Middle frontal gyrus (tissue), 1 donor: ENCODE results near the gene LTBP2.

Source experiments
- DNase-seq: peaks from one replicate; pipeline ENCODE4 v3.0.0-alpha.2; 2015; ENCODE audit warnings: low spot score; ENCODE audit errors: extremely low spot score

LTBP2 gene

GRCh38 chr14:74531006-74531405 lies 81.0 kb downstream of the LTBP2 start:
- no peak for DNase-seq

- no peak for DNase-seq
Observed at GRCh38 chr14:74528886-74529285, 83.2 kb downstream of the LTBP2 start.

- DNase-seq: no peak
Observed at GRCh38 chr14:74528406-74528805, 83.6 kb downstream of the LTBP2 start.

- no peak for DNase-seq
Observed at GRCh38 chr14:74527736-74528280, 84.2 kb downstream of the LTBP2 start.

GRCh38 chr14:74526854-74527585 lies 85.0 kb downstream of the LTBP2 start:
- DNase-seq: no peak

- no peak for DNase-seq
Observed at GRCh38 chr14:74525361-74525851, 86.6 kb downstream of the LTBP2 start.

- no peak for DNase-seq
Observed at GRCh38 chr14:74524812-74525135, 87.3 kb downstream of the LTBP2 start.

GRCh38 chr14:74524076-74524811 lies 87.8 kb downstream of the LTBP2 start:
- DNase-seq: no peak

- no peak for DNase-seq
Observed at GRCh38 chr14:74522740-74523139, 89.3 kb downstream of the LTBP2 start.

- no peak for DNase-seq
Observed at GRCh38 chr14:74521756-74522155, 90.3 kb downstream of the LTBP2 start.

- DNase-seq: no peak
Observed at GRCh38 chr14:74519316-74520074, 92.5 kb downstream of the LTBP2 start.

- no peak for DNase-seq
Observed at GRCh38 chr14:74518221-74518620, 93.8 kb downstream of the LTBP2 start.

GRCh38 chr14:74517731-74518130 lies 94.3 kb downstream of the LTBP2 start:
- no peak for DNase-seq

GRCh38 chr14:74516451-74517160 lies 95.4 kb downstream of the LTBP2 start:
- DNase-seq: no peak

- no peak for DNase-seq
Observed at GRCh38 chr14:74515891-74516412, 96.1 kb downstream of the LTBP2 start.

- no peak for DNase-seq
Observed at GRCh38 chr14:74514471-74514941, 97.5 kb downstream of the LTBP2 start.

GRCh38 chr14:74511966-74512830 lies 99.8 kb downstream of the LTBP2 start:
- no peak for DNase-seq

GRCh38 chr14:74510959-74511409 lies 101.1 kb downstream of the LTBP2 start:
- DNase-seq: no peak

GRCh38 chr14:74510223-74510931 lies 101.7 kb downstream of the LTBP2 start:
- DNase-seq: no peak
